Erythroblast (primary cell): Measurements from ENCODE around the gene PTGDR.

Experiments used
- DNase-seq, 2 experiments: peaks; one replicate each; lab custom pipeline; 2025; lab: John Stamatoyannopoulos, UW
- GATA1 ChIP-seq: IDR thresholded peaks from 2 replicates; pipeline ENCODE4 v1.6.1; 2011; ENCODE audit warnings: low read depth, mild to moderate bottlenecking, control low read depth, low read length, moderate library complexity
- POLR2A ChIP-seq: IDR thresholded peaks from 2 replicates; pipeline ENCODE4 v1.6.1; 2011; ENCODE audit warnings: mild to moderate bottlenecking, low read length

PTGDR gene

GRCh38 chr14:52272375-52272774, 4.9 kb downstream of the PTGDR start:
- DNase-seq: peak; percentile 3 to 18
- TF ChIP-seq GATA1: no peak
- no peak for TF ChIP-seq POLR2A

GRCh38 chr14:52275372-52275771, 7.9 kb downstream of the PTGDR start:
- no peak for DNase-seq
- TF ChIP-seq POLR2A (no peak), GATA1 (no peak)

GRCh38 chr14:52277552-52277951, 10.1 kb downstream of the PTGDR start:
- TF ChIP-seq POLR2A: no peak
- TF ChIP-seq GATA1: no peak
- no peak for DNase-seq

GRCh38 chr14:52279408-52279807, 11.9 kb downstream of the PTGDR start:
- no peak for TF ChIP-seq POLR2A
- TF ChIP-seq GATA1: no peak
- DNase-seq: no peak

- no peak for TF ChIP-seq GATA1
- TF ChIP-seq POLR2A: no peak
Observed at GRCh38 chr14:52283099-52283498, 15.6 kb downstream of the PTGDR start.

GRCh38 chr14:52286661-52287649, 19.5 kb downstream of the PTGDR start:
- DNase-seq: no peak
- TF ChIP-seq GATA1 (no peak), POLR2A (no peak)

More at GRCh38 chr14:52283099-52283498, 15.6 kb downstream of the PTGDR start:
- no peak for DNase-seq

GRCh38 chr14:52296378-52296777, 28.9 kb downstream of the PTGDR start:
- no peak for DNase-seq
- no peak for TF ChIP-seq GATA1
- no peak for TF ChIP-seq POLR2A

- TF ChIP-seq GATA1 (no peak), POLR2A (no peak)
- no peak for DNase-seq
Observed at GRCh38 chr14:52298795-52299194, 31.3 kb downstream of the PTGDR start.

GRCh38 chr14:52299692-52300278, 32.3 kb downstream of the PTGDR start:
- TF ChIP-seq GATA1 (no peak), POLR2A (no peak)
- DNase-seq: peak; percentile 42 to 59

GRCh38 chr14:52303236-52303635, 35.7 kb downstream of the PTGDR start:
- TF ChIP-seq GATA1: no peak
- TF ChIP-seq POLR2A: no peak

GRCh38 chr14:52304248-52304904, 36.9 kb downstream of the PTGDR start:
- DNase-seq: no peak

More at GRCh38 chr14:52303236-52303635, 35.7 kb downstream of the PTGDR start:
- DNase-seq: no peak

GRCh38 chr14:52305014-52305413, 37.5 kb downstream of the PTGDR start:
- TF ChIP-seq GATA1 (no peak), POLR2A (no peak)
- no peak for DNase-seq

More at GRCh38 chr14:52304248-52304904, 36.9 kb downstream of the PTGDR start:
- TF ChIP-seq POLR2A (no peak), GATA1 (no peak)

GRCh38 chr14:52307376-52307775, 39.9 kb downstream of the PTGDR start:
- no peak for DNase-seq
- TF ChIP-seq GATA1: no peak
- TF ChIP-seq POLR2A: no peak
